Tibial nerve (tissue), 4 donors: ENCODE measurements around the gene APEH. TPM values are rescaled to one million over a fixed set of nuclear protein-coding genes. Genes with fewer than 3 reads are reported as not detected.

Source experiments
- DNase-seq, 2 donors: peaks; one replicate each; pipeline ENCODE4 v3.0.0-alpha.2; 2019; ENCODE audit warnings: low spot score in 2 of 2
- H3K27ac ChIP-seq, 4 donors: fragments of 200-600 bp; sonication (generic) in 3 of 4; one replicate each; pipeline ENCODE4 v1.5.1; 2017 to 2019; ENCODE audit warnings: mild to moderate bottlenecking in 1 of 4
- H3K27me3 ChIP-seq, 2 donors: fragments of 200-600 bp; sonication (generic) in 1 of 2; one replicate each; pipeline versions ENCODE4 v1.5.1 to v1.6.0; 2017 to 2019
- H3K36me3 ChIP-seq, 3 donors: fragments of 200-600 bp; sonication (generic); one replicate each; pipeline ENCODE4 v1.5.1; 2018 to 2019
- H3K4me1 ChIP-seq, 4 donors: fragments of 200-600 bp; sonication (generic) in 3 of 4; one replicate each; pipeline ENCODE4 v1.5.1; 2017 to 2019
- H3K4me3 ChIP-seq, 4 donors: fragments of 200-600 bp; sonication (generic) in 3 of 4; one replicate each; pipeline ENCODE4 v1.5.1; 2017 to 2019; ENCODE audit warnings: mild to moderate bottlenecking in 1 of 4, moderate library complexity in 1 of 4
- H3K9me3 ChIP-seq, 4 donors: fragments of 200-600 bp; sonication (generic) in 3 of 4; one replicate each; pipeline ENCODE4 v1.5.1; 2017 to 2019
- CTCF ChIP-seq, 5 experiments: fragments of 200-600 bp in 3 of 5; fragments of 450-650 bp in 2 of 5; sonication (generic) in 3 of 5; IDR thresholded peaks; one replicate each; pipeline ENCODE4 v1.5.1; 2016 to 2019; ENCODE audit warnings: antibody characterized with exemption in 5 of 5, mild to moderate bottlenecking in 3 of 5, moderate library complexity in 2 of 5
- EP300 ChIP-seq, 2 donors: sonication (generic); formaldehyde crosslinking; IDR thresholded peaks; one replicate each; pipeline ENCODE4 v1.6.1; 2017; ENCODE audit warnings: antibody characterized with exemption in 2 of 2, mild to moderate bottlenecking in 1 of 2
- POLR2A ChIP-seq, 2 donors: fragments of 450-650 bp; IDR thresholded peaks; one replicate each; pipeline ENCODE4 v1.6.1; 2017; ENCODE audit warnings: antibody characterized with exemption in 2 of 2, mild to moderate bottlenecking in 2 of 2, moderate library complexity in 2 of 2
- WGBS, 2 donors: methylation state at CpG; one replicate each; pipeline ENCODE4 v1.1.5; 2018; 5-methylcytosine and 5-hydroxymethylcytosine counted together
- total RNA-seq, 4 donors: library from RNA; depleted of rRNA; stranded (reverse); fragments of >200 nt; gene quantifications; one replicate each; pipeline ENCODE4 v1.1.0, GENCODE V29; 2016

Gene APEH
- total RNA-seq, 4 donors from 2014 or later: 64.0 to 77.7 (median 65.8) TPM

GRCh38 chr3:49667701-49668413 lies 6.3 kb upstream of the APEH start:
- no peak for DNase-seq
- Histone ChIP-seq H3K4me3 (no peak overlapping the region), H3K36me3 (no peaks in the 10 kb centered on the region), H3K27me3 (peaks cover 0 to 6% of the 10 kb centered on the region in 2 donors), H3K4me1 (peaks cover 0 to 7% (median 0%) of the 10 kb centered on the region in 4 donors), H3K27ac (no peak overlapping the region), H3K9me3 (no peaks in the 10 kb centered on the region)
- TF ChIP-seq POLR2A (IDR thresholded peaks at IDR 0.05) (no peak), EP300 (IDR thresholded peaks at IDR 0.05) (no peak), CTCF (IDR thresholded peaks at IDR 0.05) (no peak)
- WGBS, 2 donors: 57 to 64% methylated on average over 24 to 25 of the region's 25 CpGs

- peaks cover 0 to 3% (median 0%) of the 10 kb centered on the region in 4 donors for H3K9me3 ChIP-seq
- TF ChIP-seq POLR2A (IDR thresholded peaks at IDR 0.05) (no peak), EP300 (IDR thresholded peaks at IDR 0.05) (no peak), CTCF (IDR thresholded peaks at IDR 0.05) (no peak)
- no peaks in the 10 kb centered on the region for H3K36me3 ChIP-seq
- H3K4me3 ChIP-seq: no peak overlapping the region
- 14 to 19% methylated on average over 5 of the region's 5 CpGs for WGBS, 2 donors
- no peak overlapping the region for H3K27ac ChIP-seq
- no peak for DNase-seq
- peaks cover 0 to 10% (median 2%) of the 10 kb centered on the region in 4 donors for H3K4me1 ChIP-seq
- H3K27me3 ChIP-seq: peaks cover 0 to 6% of the 10 kb centered on the region in 2 donors
These were observed 5.7 kb upstream of the APEH start for GRCh38 chr3:49668414-49668797.

- H3K27ac ChIP-seq: no peak overlapping the region
- 53 to 55% methylated on average over 5 of the region's 5 CpGs for WGBS, 2 donors
- peaks cover 0 to 6% of the 10 kb centered on the region in 2 donors for H3K27me3 ChIP-seq
- peaks cover 0 to 14% (median 2%) of the 10 kb centered on the region in 4 donors for H3K4me1 ChIP-seq
- H3K4me3 ChIP-seq: no peak overlapping the region
- peaks cover 0 to 5% (median 0%) of the 10 kb centered on the region in 4 donors for H3K9me3 ChIP-seq
- TF ChIP-seq POLR2A (IDR thresholded peaks at IDR 0.05): no peak
- no peak for TF ChIP-seq CTCF (IDR thresholded peaks at IDR 0.05)
- no peak for TF ChIP-seq EP300 (IDR thresholded peaks at IDR 0.05)
- DNase-seq: no peak
- no peaks in the 10 kb centered on the region for H3K36me3 ChIP-seq
These were observed 5.3 kb upstream of the APEH start for GRCh38 chr3:49668861-49669260.

- no peak overlapping the region for H3K4me3 ChIP-seq
- H3K27me3 ChIP-seq: peaks cover 0 to 6% of the 10 kb centered on the region in 2 donors
- H3K9me3 ChIP-seq: peaks cover 0 to 5% (median 0%) of the 10 kb centered on the region in 4 donors
- H3K36me3 ChIP-seq: no peaks in the 10 kb centered on the region
- 64 to 76% methylated on average over 2 to 3 of the region's 3 CpGs for WGBS, 2 donors
- peaks cover 0 to 14% (median 2%) of the 10 kb centered on the region in 4 donors for H3K4me1 ChIP-seq
- no peak overlapping the region for H3K27ac ChIP-seq
- TF ChIP-seq CTCF (IDR thresholded peaks at IDR 0.05): no peak
- TF ChIP-seq EP300 (IDR thresholded peaks at IDR 0.05): no peak
- TF ChIP-seq POLR2A (IDR thresholded peaks at IDR 0.05): no peak
- no peak for DNase-seq
These were observed 4.8 kb upstream of the APEH start for GRCh38 chr3:49669352-49669751.

- DNase-seq: no peak
- TF ChIP-seq CTCF (IDR thresholded peaks at IDR 0.05) (no peak), POLR2A (IDR thresholded peaks at IDR 0.05) (no peak), EP300 (IDR thresholded peaks at IDR 0.05) (no peak)
- Histone ChIP-seq H3K27ac (no peak overlapping the region), H3K9me3 (peaks cover 0 to 5% (median 0%) of the 10 kb centered on the region in 4 donors), H3K36me3 (peaks cover 0 to 4% (median 0%) of the 10 kb centered on the region in 3 donors), H3K4me1 (peaks cover 0 to 28% (median 13%) of the 10 kb centered on the region in 4 donors), H3K4me3 (no peak overlapping the region), H3K27me3 (peaks cover 0 to 5% of the 10 kb centered on the region in 2 donors)
- WGBS, 2 donors: 55 to 65% methylated on average over 6 of the region's 6 CpGs
These were observed 3.2 kb upstream of the APEH start for GRCh38 chr3:49670940-49671290.
